ENCODE results near the gene HSDL1. TPM values are rescaled to one million over a fixed set of nuclear protein-coding genes. Genes with fewer than 3 reads are reported as not detected.
"Not testable (repeated sequence)": the region's sequence is repeated elsewhere in the genome, so short reads cannot be mapped to it uniquely, and the experiment has no call there.

Gene HSDL1
- total RNA-seq, 2 donors from 2014 or later: 7.3 to 21.0 TPM

DNA sequence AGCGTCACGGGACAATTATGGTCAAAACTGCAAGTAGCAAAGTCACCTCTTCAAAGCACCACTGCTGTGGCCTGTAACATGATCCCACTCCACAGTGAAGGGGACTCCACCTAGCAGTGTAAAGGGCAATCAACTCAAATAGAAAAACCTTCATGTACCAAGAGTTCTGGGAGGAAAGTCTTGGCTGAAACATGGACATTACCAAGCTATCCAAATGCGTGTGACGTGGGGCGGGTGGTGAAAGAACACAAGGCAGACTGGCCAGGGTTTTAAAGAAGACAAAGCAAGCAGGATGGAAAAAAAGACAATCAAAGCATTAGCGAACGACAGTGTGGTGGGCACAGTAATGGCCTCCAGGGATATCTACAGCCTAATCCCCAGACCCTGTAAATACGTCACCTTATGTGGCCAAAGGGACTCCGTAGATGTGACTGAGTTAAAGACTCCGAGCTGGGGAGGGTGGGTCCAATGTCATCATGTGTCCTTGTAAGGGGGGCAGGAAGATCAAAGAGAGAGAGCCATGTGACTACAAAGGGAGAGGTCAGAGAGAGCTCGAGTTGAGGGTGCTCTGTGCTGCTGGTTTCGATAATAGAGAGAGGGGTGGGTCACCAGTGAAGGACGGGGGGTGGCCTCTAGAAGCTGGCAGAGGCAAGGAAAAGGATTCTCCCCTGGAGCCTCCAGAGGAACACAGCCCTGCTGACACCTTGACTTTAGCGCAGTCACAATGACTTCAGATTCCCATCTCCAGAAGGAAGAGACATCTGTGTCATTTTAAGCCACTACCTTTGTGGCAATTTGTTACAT is 6.0 kb downstream of the HSDL1 start:
- peaks cover 12 to 16% of the 10 kb centered on the region in 2 donors for H3K4me1 Mint-ChIP-seq (ENCODE audit: low read depth in 2 of 2)
- no peaks in the 10 kb centered on the region for H3K9me3 Mint-ChIP-seq
- ATAC-seq: peak in 1 of 2 donors; percentile 50

DNA sequence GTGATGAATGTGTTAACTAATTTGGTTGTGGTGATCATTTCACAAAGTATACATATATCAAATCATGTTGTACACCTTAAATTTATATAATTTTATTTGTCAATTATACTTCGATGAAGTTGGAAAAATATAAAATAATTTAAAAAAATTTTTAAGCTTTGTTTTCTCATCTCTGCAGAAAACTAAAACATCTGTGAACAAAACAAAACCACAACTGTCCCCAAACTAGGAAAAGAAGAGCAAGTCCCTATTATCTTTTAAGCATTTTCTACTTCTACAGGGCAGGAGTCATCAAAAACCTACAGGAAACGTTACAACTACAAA is 6.5 kb downstream of the HSDL1 start:
- no peak for ATAC-seq
- Mint-ChIP-seq H3K4me3 (no peak overlapping the region), H3K27ac (no peak overlapping the region), H3K9me3 (no peaks in the 10 kb centered on the region), H3K27me3 (no peaks in the 10 kb centered on the region), H3K36me3 (no peaks in the 10 kb centered on the region), H3K4me1 (ENCODE audit: low read depth in 2 of 2) (peaks cover 11 to 14% of the 10 kb centered on the region in 2 donors)
- no peak for DNase-seq (ENCODE audit: low spot score)

More for the DNA sequence above, 6.0 kb downstream of the HSDL1 start:
- DNase-seq (ENCODE audit: low spot score): no peak
- Mint-ChIP-seq H3K4me3 (no peak overlapping the region), H3K27me3 (no peaks in the 10 kb centered on the region), H3K27ac (peak overlapping the region in 1 of 2 donors; percentile 40), H3K36me3 (no peaks in the 10 kb centered on the region)

GRCh38 chr16:84137769-84138357 is 7.1 kb downstream of the HSDL1 start:
- no peaks in the 10 kb centered on the region for H3K36me3 Mint-ChIP-seq
- H3K9me3 Mint-ChIP-seq: no peaks in the 10 kb centered on the region
- no peak overlapping the region for H3K4me3 Mint-ChIP-seq
- peaks cover 9 to 11% of the 10 kb centered on the region in 2 donors for H3K4me1 Mint-ChIP-seq (ENCODE audit: low read depth in 2 of 2)
- no peak for ATAC-seq
- no peak for DNase-seq (ENCODE audit: low spot score)
- H3K27me3 Mint-ChIP-seq: no peaks in the 10 kb centered on the region
- H3K27ac Mint-ChIP-seq: no peak overlapping the region

GRCh38 chr16:84137287-84137686 is 7.7 kb downstream of the HSDL1 start:
- Mint-ChIP-seq H3K27me3 (no peaks in the 10 kb centered on the region), H3K27ac (no peak overlapping the region), H3K36me3 (no peaks in the 10 kb centered on the region), H3K4me1 (ENCODE audit: low read depth in 2 of 2) (peaks cover 9 to 11% of the 10 kb centered on the region in 2 donors), H3K4me3 (no peak overlapping the region), H3K9me3 (no peaks in the 10 kb centered on the region)
- no peak for DNase-seq (ENCODE audit: low spot score)
- no peak for ATAC-seq

DNA sequence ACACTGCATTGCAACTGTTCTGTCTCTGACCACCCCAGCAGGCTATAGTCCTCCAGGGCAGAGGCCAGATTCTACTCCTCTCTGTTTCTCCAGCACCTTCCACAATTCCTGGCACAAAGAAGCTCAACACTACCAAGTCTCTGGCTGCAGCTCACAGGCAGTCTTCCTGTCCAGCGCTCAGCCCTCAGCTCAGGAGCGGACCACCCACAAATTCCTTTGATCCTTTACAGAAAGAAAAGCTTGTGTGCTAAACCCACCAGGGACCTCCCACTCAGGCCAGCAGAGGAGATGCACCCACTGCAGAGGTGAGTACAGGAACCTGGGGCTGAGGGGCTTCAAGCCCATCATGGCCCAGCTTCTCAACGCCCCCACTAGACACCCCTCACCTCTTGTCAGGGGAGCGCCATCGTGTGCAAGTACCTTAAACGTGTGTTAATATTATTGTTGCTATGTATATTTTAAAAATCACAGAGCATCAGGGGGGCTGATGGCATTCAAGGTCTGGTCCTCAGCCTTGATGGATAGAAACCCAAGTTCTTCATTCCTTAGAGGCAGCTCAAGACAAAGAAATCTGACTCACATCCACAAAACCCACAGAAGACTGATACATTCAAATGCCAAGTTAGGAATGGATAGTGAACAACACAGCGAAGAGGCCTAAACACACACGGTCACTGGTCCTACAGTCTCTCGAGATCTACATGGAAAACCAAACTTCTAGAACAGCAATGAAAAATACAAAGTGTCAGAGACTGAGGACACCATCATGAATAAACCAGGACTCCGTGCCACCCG is 8.4 kb downstream of the HSDL1 start:
- peaks cover 9 to 11% of the 10 kb centered on the region in 2 donors for H3K4me1 Mint-ChIP-seq (ENCODE audit: low read depth in 2 of 2)
- ATAC-seq: no peak
- H3K27me3 Mint-ChIP-seq: no peaks in the 10 kb centered on the region
- no peak overlapping the region for H3K27ac Mint-ChIP-seq
- H3K9me3 Mint-ChIP-seq: no peaks in the 10 kb centered on the region
- DNase-seq (ENCODE audit: low spot score): no peak
- H3K36me3 Mint-ChIP-seq: no peaks in the 10 kb centered on the region
- no peak overlapping the region for H3K4me3 Mint-ChIP-seq

- DNase-seq (ENCODE audit: low spot score): no peak
- ATAC-seq: no peak
- Mint-ChIP-seq H3K9me3 (no peaks in the 10 kb centered on the region), H3K27me3 (no peaks in the 10 kb centered on the region), H3K27ac (no peak overlapping the region), H3K36me3 (no peaks in the 10 kb centered on the region), H3K4me1 (ENCODE audit: low read depth in 2 of 2) (peaks cover 0 to 2% of the 10 kb centered on the region in 2 donors), H3K4me3 (no peak overlapping the region)
Measured at GRCh38 chr16:84132527-84133285, 12.3 kb downstream of the HSDL1 start.

DNA sequence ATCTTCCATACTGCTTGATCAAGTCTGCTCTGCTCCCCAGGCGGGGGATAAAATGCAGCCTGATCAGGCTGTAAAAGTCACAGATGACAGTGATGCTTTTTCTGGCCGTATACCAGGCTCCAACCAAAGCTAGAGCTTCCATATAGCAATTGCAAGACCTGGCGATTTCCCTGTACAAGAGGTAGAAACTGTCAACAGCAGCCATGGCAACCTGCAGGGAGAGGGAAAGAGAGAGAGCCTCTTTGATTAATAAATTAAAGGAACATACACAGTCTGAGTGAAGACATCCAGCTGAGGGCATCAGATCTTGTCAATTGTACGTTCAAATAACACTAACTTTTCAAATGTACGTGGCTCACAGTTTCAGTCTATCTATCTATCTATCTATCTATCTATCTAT is 13.9 kb downstream of the HSDL1 start:
- Mint-ChIP-seq H3K4me3 (no peak overlapping the region), H3K9me3 (no peaks in the 10 kb centered on the region), H3K4me1 (ENCODE audit: low read depth in 2 of 2) (no peaks in the 10 kb centered on the region), H3K36me3 (no peaks in the 10 kb centered on the region), H3K27ac (no peak overlapping the region), H3K27me3 (no peaks in the 10 kb centered on the region)
- no peak for DNase-seq (ENCODE audit: low spot score)
- no peak for ATAC-seq

DNA sequence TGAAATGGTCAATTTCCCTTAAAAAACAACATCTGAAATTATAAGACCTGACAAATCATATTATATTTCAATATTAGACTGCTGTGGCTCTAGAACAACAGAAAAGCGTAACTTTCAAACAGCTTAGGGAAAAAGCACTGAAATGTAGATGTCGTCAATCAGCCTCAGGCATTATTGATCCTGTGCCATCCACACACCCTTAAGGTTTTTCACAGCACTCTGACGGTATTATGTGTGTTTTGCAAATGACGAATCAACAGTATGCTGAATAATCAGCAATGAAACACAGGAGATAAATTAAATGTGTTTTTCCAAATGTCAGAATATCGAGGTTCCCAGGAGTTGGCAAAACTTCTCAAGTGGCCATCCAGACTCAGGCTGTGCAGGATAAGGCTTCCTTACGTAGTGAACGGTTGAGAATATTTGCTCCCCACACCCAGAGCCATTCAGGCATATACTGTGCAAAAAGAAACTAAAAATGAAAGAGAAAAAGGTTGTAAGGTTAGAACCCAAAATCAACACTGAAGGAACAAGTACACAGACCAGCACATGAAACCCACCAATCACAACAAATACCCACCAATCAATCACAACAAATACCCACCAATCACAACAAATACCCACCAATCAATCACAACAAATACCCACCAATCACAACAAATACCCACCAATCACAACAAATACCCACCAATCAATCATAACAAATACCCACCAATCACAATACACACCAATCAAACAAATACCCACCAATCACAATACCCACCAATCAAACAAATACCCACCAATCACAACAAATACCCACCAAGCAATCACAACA is 20.5 kb downstream of the HSDL1 start:
- Mint-ChIP-seq H3K27me3 (no peaks in the 10 kb centered on the region), H3K27ac (no peak overlapping the region)

DNA sequence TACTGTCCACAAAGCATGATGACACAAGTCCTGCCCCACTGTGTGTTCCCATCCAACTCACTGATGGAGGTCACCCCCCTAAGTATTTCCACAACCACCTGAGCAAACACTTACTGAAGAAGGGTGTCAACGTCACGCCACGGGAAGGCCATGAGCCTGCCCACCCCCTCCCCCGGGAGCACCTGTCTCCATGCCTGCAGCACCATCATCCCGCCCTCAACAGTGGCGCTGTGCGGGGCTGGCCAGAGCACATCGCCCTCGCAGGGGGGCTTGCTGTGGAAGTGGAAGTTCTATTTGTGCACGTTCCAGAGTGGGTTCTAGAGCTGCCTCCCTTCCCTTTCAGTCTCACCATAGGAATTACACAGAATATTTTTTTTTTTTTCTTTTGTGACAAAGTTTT is 24.0 kb downstream of the HSDL1 start:
- Mint-ChIP-seq H3K4me3 (no peak overlapping the region), H3K27me3 (no peaks in the 10 kb centered on the region), H3K36me3 (no peaks in the 10 kb centered on the region), H3K4me1 (ENCODE audit: low read depth in 2 of 2) (peaks cover 2 to 9% of the 10 kb centered on the region in 2 donors), H3K27ac (no peak overlapping the region), H3K9me3 (no peaks in the 10 kb centered on the region)
- no peak for ATAC-seq
- no peak for DNase-seq (ENCODE audit: low spot score)

More for the DNA sequence above, 20.5 kb downstream of the HSDL1 start:
- Mint-ChIP-seq H3K4me3 (no peak overlapping the region), H3K36me3 (no peaks in the 10 kb centered on the region), H3K9me3 (no peaks in the 10 kb centered on the region), H3K4me1 (ENCODE audit: low read depth in 2 of 2) (peaks cover 0 to 4% of the 10 kb centered on the region in 2 donors)
- ATAC-seq (no peak), DNase-seq (ENCODE audit: low spot score) (no peak)

GRCh38 chr16:84120023-84120422 is 25.0 kb downstream of the HSDL1 start:
- Mint-ChIP-seq H3K9me3 (no peaks in the 10 kb centered on the region), H3K27ac (no peak overlapping the region)

GRCh38 chr16:84119368-84119767 is 25.6 kb downstream of the HSDL1 start:
- Mint-ChIP-seq H3K4me3 (no peak overlapping the region), H3K4me1 (ENCODE audit: low read depth in 2 of 2) (peaks cover 11 to 15% of the 10 kb centered on the region in 2 donors), H3K36me3 (no peaks in the 10 kb centered on the region), H3K9me3 (no peaks in the 10 kb centered on the region), H3K27ac (no peak overlapping the region), H3K27me3 (no peaks in the 10 kb centered on the region)
- no peak for DNase-seq (ENCODE audit: low spot score)
- ATAC-seq: no peak

More at GRCh38 chr16:84120023-84120422, 25.0 kb downstream of the HSDL1 start:
- Mint-ChIP-seq H3K4me3 (no peak overlapping the region), H3K27me3 (no peaks in the 10 kb centered on the region), H3K36me3 (no peaks in the 10 kb centered on the region), H3K4me1 (ENCODE audit: low read depth in 2 of 2) (peaks cover 11 to 14% of the 10 kb centered on the region in 2 donors)
- DNase-seq (ENCODE audit: low spot score): no peak
- no peak for ATAC-seq

- H3K9me3 Mint-ChIP-seq; H3K27me3 Mint-ChIP-seq; H3K36me3 Mint-ChIP-seq; DNase-seq (ENCODE audit: low spot score); H3K27ac Mint-ChIP-seq; ATAC-seq: not testable (repeated sequence)
- Mint-ChIP-seq H3K4me1 (ENCODE audit: low read depth in 2 of 2) (peaks cover 11 to 17% of the 10 kb centered on the region in 2 donors), H3K4me3 (peak overlapping the region; percentile 20)
Measured at GRCh38 chr16:84118315-84118714, 26.7 kb downstream of the HSDL1 start.

GRCh38 chr16:84117494-84117843 is 27.5 kb downstream of the HSDL1 start:
- Mint-ChIP-seq H3K4me3 (peak overlapping the region; percentile 95), H3K27ac (peak overlapping the region; percentile 68 to 89), H3K36me3 (no peaks in the 10 kb centered on the region), H3K4me1 (ENCODE audit: low read depth in 2 of 2) (peaks cover 11 to 17% of the 10 kb centered on the region in 2 donors), H3K27me3 (no peaks in the 10 kb centered on the region), H3K9me3 (no peaks in the 10 kb centered on the region)
- DNase-seq (ENCODE audit: low spot score) (no peak), ATAC-seq (no peak)

All from natural killer cell treated with Interleukin-12 subunit alpha and Interleukin-12 subunit beta and Interleukin-15 and Interleukin-18, amount 100 ng/mL, for 72 hours (primary cell).